K562 (cell line): ENCODE measurements around the gene DHRS13. TPM values are rescaled to one million over a fixed set of nuclear protein-coding genes. Genes with fewer than 3 reads are reported as not detected.

Source experiments
- ASH1L ChIP-seq: fragments of 450-650 bp; IDR thresholded peaks from 2 replicates; pipeline ENCODE4 v1.6.1; 2018; ENCODE audit warnings: borderline replicate concordance, mild to moderate bottlenecking, low read depth; ENCODE audit not compliant: partially characterized antibody
- CTBP1 ChIP-seq: fragments of 450-650 bp; IDR thresholded peaks from 2 replicates; pipeline ENCODE4 v1.6.1; 2016; ENCODE audit warnings: borderline replicate concordance
- GABPB2 ChIP-seq: fragments of 250-450 bp; sonication (Bioruptor Pico); conservative IDR thresholded peaks from 2 replicates; pipeline ENCODE4 v1.5.1; 2021; ENCODE audit warnings: mild to moderate bottlenecking
- GATAD2A ChIP-seq: fragments of 450-650 bp; IDR thresholded peaks from 2 replicates; pipeline ENCODE4 v1.6.1; 2017
- HEY1 ChIP-seq: fragments of 250-450 bp; sonication (Bioruptor Pico); IDR thresholded peaks from 2 replicates; pipeline ENCODE4 v1.5.0; 2020; ENCODE audit warnings: mild to moderate bottlenecking, moderate library complexity, borderline replicate concordance
- HIVEP1 ChIP-seq: fragments of 250-450 bp; sonication (Bioruptor Pico); IDR thresholded peaks from 2 replicates; pipeline ENCODE4 v1.4.0; 2020; ENCODE audit warnings: mild to moderate bottlenecking
- SRSF9 ChIP-seq: fragments of 200-400 bp; formaldehyde crosslinking; IDR thresholded peaks from 2 replicates; pipeline ENCODE4 v1.6.1; 2017; ENCODE audit warnings: low read depth, low read length, borderline replicate concordance
- ZNF586 ChIP-seq: fragments of 450-650 bp; formaldehyde crosslinking; conservative IDR thresholded peaks from 2 replicates; pipeline ENCODE4 v1.4.0; 2020; ENCODE audit warnings: mild to moderate bottlenecking, moderate library complexity
- ZNF707 ChIP-seq: fragments of 250-450 bp; sonication (Bioruptor Pico); conservative IDR thresholded peaks from 2 replicates; pipeline ENCODE4 v1.8.0; 2022; ENCODE audit warnings: inconsistent platforms, mild to moderate bottlenecking, moderate library complexity
- ZNF764 ChIP-seq: fragments of 250-450 bp; sonication (Bioruptor Pico); IDR thresholded peaks from 2 replicates; pipeline ENCODE4 v1.4.0; 2020; ENCODE audit warnings: low read depth, mild to moderate bottlenecking, moderate library complexity
- polyA plus RNA-seq, 8 experiments: library from polyadenylated mRNA; depleted of rRNA in 4 of 8; stranded (reverse) in 5 of 8; unstranded in 3 of 8; fragments of >200 nt; fragmentation: Nextera tagmentation in 2 of 8; fragmentation: Illumina TruSeq in 1 of 8; extraction: Ambion mirVana in 2 of 8; extraction: Trizol in 1 of 8; gene quantifications; 2 replicates each; pipeline versions ENCODE4 v1.2.1 to v1.2.3, GENCODE V29; 2011 to 2014; ENCODE audit warnings: inconsistent platforms in 1 of 8, missing spikeins in 1 of 8
- total RNA-seq, 7 experiments: library from RNA; depleted of rRNA in 6 of 7; stranded (reverse); fragments of >200 nt in 6 of 7; fragmentation: Illumina TruSeq in 2 of 7; extraction: Trizol in 2 of 7; gene quantifications; 2 replicates each; pipeline versions ENCODE4 v1.2.1 to v1.2.3, GENCODE V29; 2011 to 2021; ENCODE audit warnings: low replicate concordance in 1 of 7
- TF ChIP-seq, protein P1 (sequence below), 2 experiments: IDR thresholded peaks; 2 replicates each; pipeline ENCODE4 v1.6.1; 2012; ENCODE audit warnings: improper control_type of control experiment in 2 of 2, low read depth in 2 of 2, low read length in 2 of 2, borderline replicate concordance in 1 of 2
- TF ChIP-seq, protein P2 (sequence below): sonication (generic); formaldehyde crosslinking; IDR thresholded peaks from 2 replicates; pipeline ENCODE4 v1.8.1; 2023; ENCODE audit warnings: mild to moderate bottlenecking, missing genetic modification reagents, moderate library complexity
- TF ChIP-seq, protein P3 (sequence below): fragments of 450-650 bp; formaldehyde crosslinking; IDR thresholded peaks from 2 replicates; pipeline ENCODE4 v1.4.0; 2022; ENCODE audit warnings: missing genetic modification characterization
- TF ChIP-seq, protein P4 (sequence below): fragments of 450-650 bp; IDR thresholded peaks from 2 replicates; pipeline ENCODE4 v1.7.0; 2016; ENCODE audit warnings: borderline replicate concordance
- TF ChIP-seq, protein P5 (sequence below): conservative IDR thresholded peaks from 2 replicates; pipeline ENCODE4 v1.6.1; 2011; ENCODE audit warnings: low read depth, mild to moderate bottlenecking, low read length; ENCODE audit not compliant: control insufficient read depth
- TF ChIP-seq, protein P6 (sequence below): sonication (generic); formaldehyde crosslinking; IDR thresholded peaks from 2 replicates; pipeline ENCODE4 v1.8.1; 2022; ENCODE audit warnings: missing genetic modification reagents

Gene DHRS13
- total and polyA plus RNA-seq, 9 of the 15 experiments (the other 6 are each of a cell fraction or from before 2014, with no cell fraction given), result 0.32 to 52.3 (median 34.3) TPM; not detected in 1

DNA sequence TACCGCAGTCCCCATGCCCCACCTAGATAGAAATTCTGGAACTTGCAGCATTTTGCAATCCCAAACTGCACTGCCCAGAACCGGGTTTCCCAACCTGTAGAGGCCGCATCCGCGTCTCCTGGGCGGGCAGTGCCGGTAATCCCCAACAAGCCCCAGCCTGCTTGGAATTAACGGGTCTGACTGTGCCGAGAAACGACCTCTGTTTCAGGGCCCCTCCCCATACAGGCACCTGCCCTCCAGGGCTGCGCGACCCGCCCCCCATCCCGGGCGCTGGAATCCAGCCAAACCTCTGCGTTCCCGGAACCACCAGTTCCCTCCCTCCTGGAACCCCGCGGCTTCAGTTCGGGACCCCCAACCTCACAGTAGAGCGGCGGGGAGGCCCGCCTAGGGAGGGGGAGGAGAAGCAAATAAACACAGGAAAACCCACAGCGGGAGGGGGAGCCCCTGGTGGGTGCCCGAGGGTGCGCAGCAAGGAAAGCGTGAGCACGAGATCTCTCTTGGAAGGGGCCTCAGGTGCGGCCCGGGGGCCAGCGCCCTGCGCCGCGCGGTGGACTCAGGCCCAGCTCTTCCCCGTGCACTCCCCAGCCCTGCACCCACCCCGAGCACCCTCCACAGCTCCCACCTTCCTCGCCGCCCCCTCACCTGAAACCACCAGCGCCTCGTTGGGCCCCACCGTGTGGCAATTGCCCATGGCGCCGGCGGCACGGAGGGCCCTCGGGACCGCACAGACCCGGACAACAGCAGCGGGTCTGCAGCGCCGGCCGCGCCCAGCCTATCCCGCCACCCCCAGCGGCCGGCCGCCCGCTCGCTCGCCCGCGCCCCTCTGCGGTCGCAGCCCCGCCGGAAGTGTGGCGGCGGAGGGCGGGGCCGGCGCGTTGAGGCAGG, 5.8 kb downstream of the DHRS13 start, which contains the start of gene FLOT2 (continued):
- TF ChIP-seq, protein P1, sequence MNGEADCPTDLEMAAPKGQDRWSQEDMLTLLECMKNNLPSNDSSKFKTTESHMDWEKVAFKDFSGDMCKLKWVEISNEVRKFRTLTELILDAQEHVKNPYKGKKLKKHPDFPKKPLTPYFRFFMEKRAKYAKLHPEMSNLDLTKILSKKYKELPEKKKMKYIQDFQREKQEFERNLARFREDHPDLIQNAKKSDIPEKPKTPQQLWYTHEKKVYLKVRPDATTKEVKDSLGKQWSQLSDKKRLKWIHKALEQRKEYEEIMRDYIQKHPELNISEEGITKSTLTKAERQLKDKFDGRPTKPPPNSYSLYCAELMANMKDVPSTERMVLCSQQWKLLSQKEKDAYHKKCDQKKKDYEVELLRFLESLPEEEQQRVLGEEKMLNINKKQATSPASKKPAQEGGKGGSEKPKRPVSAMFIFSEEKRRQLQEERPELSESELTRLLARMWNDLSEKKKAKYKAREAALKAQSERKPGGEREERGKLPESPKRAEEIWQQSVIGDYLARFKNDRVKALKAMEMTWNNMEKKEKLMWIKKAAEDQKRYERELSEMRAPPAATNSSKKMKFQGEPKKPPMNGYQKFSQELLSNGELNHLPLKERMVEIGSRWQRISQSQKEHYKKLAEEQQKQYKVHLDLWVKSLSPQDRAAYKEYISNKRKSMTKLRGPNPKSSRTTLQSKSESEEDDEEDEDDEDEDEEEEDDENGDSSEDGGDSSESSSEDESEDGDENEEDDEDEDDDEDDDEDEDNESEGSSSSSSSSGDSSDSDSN (IDR thresholded peaks at IDR 0.05; ENCODE audit: borderline replicate concordance in 1 of 2, low read depth in 2 of 2, low read length in 2 of 2), result peak; percentile 28 to 77; a peak in 2 of 4 replicates
- no peak for TF ChIP-seq ZNF586 (CRISPR knock-in tag)
- TF ChIP-seq, protein P2, sequence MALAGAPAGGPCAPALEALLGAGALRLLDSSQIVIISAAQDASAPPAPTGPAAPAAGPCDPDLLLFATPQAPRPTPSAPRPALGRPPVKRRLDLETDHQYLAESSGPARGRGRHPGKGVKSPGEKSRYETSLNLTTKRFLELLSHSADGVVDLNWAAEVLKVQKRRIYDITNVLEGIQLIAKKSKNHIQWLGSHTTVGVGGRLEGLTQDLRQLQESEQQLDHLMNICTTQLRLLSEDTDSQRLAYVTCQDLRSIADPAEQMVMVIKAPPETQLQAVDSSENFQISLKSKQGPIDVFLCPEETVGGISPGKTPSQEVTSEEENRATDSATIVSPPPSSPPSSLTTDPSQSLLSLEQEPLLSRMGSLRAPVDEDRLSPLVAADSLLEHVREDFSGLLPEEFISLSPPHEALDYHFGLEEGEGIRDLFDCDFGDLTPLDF, result no peak
- TF ChIP-seq ZNF764 (CRISPR knock-in tag), result no peak
- TF ChIP-seq, protein P3, sequence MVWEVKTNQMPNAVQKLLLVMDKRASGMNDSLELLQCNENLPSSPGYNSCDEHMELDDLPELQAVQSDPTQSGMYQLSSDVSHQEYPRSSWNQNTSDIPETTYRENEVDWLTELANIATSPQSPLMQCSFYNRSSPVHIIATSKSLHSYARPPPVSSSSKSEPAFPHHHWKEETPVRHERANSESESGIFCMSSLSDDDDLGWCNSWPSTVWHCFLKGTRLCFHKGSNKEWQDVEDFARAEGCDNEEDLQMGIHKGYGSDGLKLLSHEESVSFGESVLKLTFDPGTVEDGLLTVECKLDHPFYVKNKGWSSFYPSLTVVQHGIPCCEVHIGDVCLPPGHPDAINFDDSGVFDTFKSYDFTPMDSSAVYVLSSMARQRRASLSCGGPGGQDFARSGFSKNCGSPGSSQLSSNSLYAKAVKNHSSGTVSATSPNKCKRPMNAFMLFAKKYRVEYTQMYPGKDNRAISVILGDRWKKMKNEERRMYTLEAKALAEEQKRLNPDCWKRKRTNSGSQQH (CRISPR knock-in tag), result peak; percentile 56; the same call in 1 of the 2 replicates
- no peak; the same call in 1 of the 2 replicates for TF ChIP-seq GATAD2A
- TF ChIP-seq CTBP1, result peak; percentile 90
- no peak for TF ChIP-seq GABPB2
- TF ChIP-seq SRSF9, result no peak
- TF ChIP-seq, protein P4, sequence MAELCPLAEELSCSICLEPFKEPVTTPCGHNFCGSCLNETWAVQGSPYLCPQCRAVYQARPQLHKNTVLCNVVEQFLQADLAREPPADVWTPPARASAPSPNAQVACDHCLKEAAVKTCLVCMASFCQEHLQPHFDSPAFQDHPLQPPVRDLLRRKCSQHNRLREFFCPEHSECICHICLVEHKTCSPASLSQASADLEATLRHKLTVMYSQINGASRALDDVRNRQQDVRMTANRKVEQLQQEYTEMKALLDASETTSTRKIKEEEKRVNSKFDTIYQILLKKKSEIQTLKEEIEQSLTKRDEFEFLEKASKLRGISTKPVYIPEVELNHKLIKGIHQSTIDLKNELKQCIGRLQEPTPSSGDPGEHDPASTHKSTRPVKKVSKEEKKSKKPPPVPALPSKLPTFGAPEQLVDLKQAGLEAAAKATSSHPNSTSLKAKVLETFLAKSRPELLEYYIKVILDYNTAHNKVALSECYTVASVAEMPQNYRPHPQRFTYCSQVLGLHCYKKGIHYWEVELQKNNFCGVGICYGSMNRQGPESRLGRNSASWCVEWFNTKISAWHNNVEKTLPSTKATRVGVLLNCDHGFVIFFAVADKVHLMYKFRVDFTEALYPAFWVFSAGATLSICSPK, result no peak
- no peak for TF ChIP-seq HIVEP1
- TF ChIP-seq ZNF707 (CRISPR knock-in tag), result no peak
- TF ChIP-seq, protein P5, sequence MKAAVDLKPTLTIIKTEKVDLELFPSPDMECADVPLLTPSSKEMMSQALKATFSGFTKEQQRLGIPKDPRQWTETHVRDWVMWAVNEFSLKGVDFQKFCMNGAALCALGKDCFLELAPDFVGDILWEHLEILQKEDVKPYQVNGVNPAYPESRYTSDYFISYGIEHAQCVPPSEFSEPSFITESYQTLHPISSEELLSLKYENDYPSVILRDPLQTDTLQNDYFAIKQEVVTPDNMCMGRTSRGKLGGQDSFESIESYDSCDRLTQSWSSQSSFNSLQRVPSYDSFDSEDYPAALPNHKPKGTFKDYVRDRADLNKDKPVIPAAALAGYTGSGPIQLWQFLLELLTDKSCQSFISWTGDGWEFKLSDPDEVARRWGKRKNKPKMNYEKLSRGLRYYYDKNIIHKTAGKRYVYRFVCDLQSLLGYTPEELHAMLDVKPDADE, result peak; percentile 71
- TF ChIP-seq HEY1 (CRISPR knock-in tag), result no peak
- TF ChIP-seq, protein P6, sequence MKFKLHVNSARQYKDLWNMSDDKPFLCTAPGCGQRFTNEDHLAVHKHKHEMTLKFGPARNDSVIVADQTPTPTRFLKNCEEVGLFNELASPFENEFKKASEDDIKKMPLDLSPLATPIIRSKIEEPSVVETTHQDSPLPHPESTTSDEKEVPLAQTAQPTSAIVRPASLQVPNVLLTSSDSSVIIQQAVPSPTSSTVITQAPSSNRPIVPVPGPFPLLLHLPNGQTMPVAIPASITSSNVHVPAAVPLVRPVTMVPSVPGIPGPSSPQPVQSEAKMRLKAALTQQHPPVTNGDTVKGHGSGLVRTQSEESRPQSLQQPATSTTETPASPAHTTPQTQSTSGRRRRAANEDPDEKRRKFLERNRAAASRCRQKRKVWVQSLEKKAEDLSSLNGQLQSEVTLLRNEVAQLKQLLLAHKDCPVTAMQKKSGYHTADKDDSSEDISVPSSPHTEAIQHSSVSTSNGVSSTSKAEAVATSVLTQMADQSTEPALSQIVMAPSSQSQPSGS, result no peak
- TF ChIP-seq ASH1L, result no peak
